A549 (cell line): Measurements from ENCODE around the gene SOD1. TPM values are rescaled to one million over a fixed set of nuclear protein-coding genes. Genes with fewer than 3 reads are reported as not detected.

Source experiments
- ATAC-seq, 2 experiments: fragments of 200-7000 bp in 1 of 2; fragments of >200 bp in 1 of 2; cut with Nextera tagmentation in 1 of 2; cut with Tn5 transposase in 1 of 2; 3 replicates each; pipeline versions ENCODE4 v1.8.0 to v1.9.1; 2018 to 2020; ENCODE audit warnings: mild to moderate bottlenecking in 1 of 2, moderate library complexity in 1 of 2
- CTCF ChIA-PET: fragments of 300-600 bp; sonication (Branson Sonifier 250); formaldehyde crosslinking; extraction: SDS; loops from one replicate; lab custom pipeline; 2021; ENCODE audit warnings: antibody characterized with exemption, inconsistent platforms; lab: Yijun Ruan, JAX
- POLR2A ChIA-PET: fragments of 350-600 bp; formaldehyde crosslinking; extraction: SDS; loops from one replicate; lab custom pipeline; 2021; ENCODE audit warnings: antibody characterized with exemption, inconsistent platforms; lab: Yijun Ruan, JAX
- DNase-seq, 2 experiments: peaks; one replicate each; pipeline versions ENCODE4 v3.0.0 to v3.0.0-alpha.2; 2011 to 2016; ENCODE audit warnings: low read depth in 1 of 2, low spot score in 1 of 2
- FAIRE-seq: peaks from 2 replicates; lab custom pipeline; 2011; peaks lifted over from hg19 to GRCh38; lab: Jason Lieb, UNC
- H3K27ac ChIP-seq, 2 experiments: fragments of >200 bp; sonication (Bioruptor Twin); formaldehyde crosslinking; 3 replicates each; pipeline ENCODE4 v1.5.1; 2016 to 2017
- H3K4me1 ChIP-seq: fragments of >200 bp; sonication (Bioruptor Twin); formaldehyde crosslinking; 3 replicates; pipeline ENCODE4 v1.6.1; 2016
- H3K4me2 ChIP-seq: fragments of >200 bp; sonication (Bioruptor Twin); formaldehyde crosslinking; 3 replicates; pipeline ENCODE4 v1.6.1; 2016
- H3K4me3 ChIP-seq: fragments of >200 bp; sonication (Bioruptor Twin); formaldehyde crosslinking; 3 replicates; pipeline ENCODE4 v1.5.1; 2016
- H3K9me3 ChIP-seq: fragments of >200 bp; sonication (Bioruptor Twin); formaldehyde crosslinking; 3 replicates; pipeline ENCODE4 v1.6.1; 2016
- CHD2 ChIP-seq: fragments of 150-350 bp; IDR thresholded peaks from 2 replicates; pipeline ENCODE4 v1.6.1; 2014; ENCODE audit warnings: low read length; ENCODE audit not compliant: partially characterized antibody
- CHD4 ChIP-seq: fragments of 200-600 bp; sonication (generic); IDR thresholded peaks from 2 replicates; pipeline ENCODE4 v1.6.1; 2016; ENCODE audit warnings: antibody characterized with exemption, mild to moderate bottlenecking, borderline replicate concordance
- CTCF ChIP-seq: fragments of >200 bp; sonication (Bioruptor Twin); formaldehyde crosslinking; IDR thresholded peaks from 3 replicates; pipeline ENCODE4 v1.5.1; 2016
- EHF ChIP-seq: fragments of 250-450 bp; sonication (Bioruptor Pico); IDR thresholded peaks from 2 replicates; pipeline ENCODE4 v1.5.0; 2020; ENCODE audit warnings: mild to moderate bottlenecking
- ESRRA ChIP-seq: fragments of 150-350 bp; IDR thresholded peaks from 2 replicates; pipeline ENCODE4 v1.6.1; 2014; ENCODE audit warnings: mild to moderate bottlenecking, low read length, borderline replicate concordance
- HOXB5 ChIP-seq: fragments of 250-450 bp; sonication (Bioruptor Pico); IDR thresholded peaks from 2 replicates; pipeline ENCODE4 v1.5.0; 2020; ENCODE audit warnings: mild to moderate bottlenecking, moderate library complexity
- JUNB ChIP-seq: fragments of >200 bp; sonication (Bioruptor Twin); formaldehyde crosslinking; IDR thresholded peaks from 2 replicates; pipeline ENCODE4 v1.6.1; 2016
- KDM1A ChIP-seq: fragments of 200-600 bp; sonication (generic); IDR thresholded peaks from 2 replicates; pipeline ENCODE4 v1.6.1; 2016; ENCODE audit warnings: low read depth, mild to moderate bottlenecking
- MYC ChIP-seq: IDR thresholded peaks from 2 replicates; pipeline ENCODE4 v1.6.1; 2012; ENCODE audit warnings: mild to moderate bottlenecking, inconsistent platforms, low read length, improper control_type of control experiment, borderline replicate concordance
- NFE2L2 ChIP-seq: fragments of 150-350 bp; conservative IDR thresholded peaks from 2 replicates; pipeline ENCODE4 v1.6.1; 2014; ENCODE audit warnings: low read length
- NPAS2 ChIP-seq: fragments of 250-450 bp; sonication (Bioruptor Pico); IDR thresholded peaks from 2 replicates; pipeline ENCODE4 v1.8.0; 2022; ENCODE audit warnings: mild to moderate bottlenecking, moderate library complexity, borderline replicate concordance
- PHF8 ChIP-seq: fragments of 200-600 bp; sonication (generic); IDR thresholded peaks from 2 replicates; pipeline ENCODE4 v1.6.1; 2016; ENCODE audit warnings: low read depth, mild to moderate bottlenecking, antibody characterized with exemption, moderate library complexity, borderline replicate concordance
- POLR2A ChIP-seq: IDR thresholded peaks from 2 replicates; pipeline ENCODE4 v1.6.1; 2012; ENCODE audit warnings: mild to moderate bottlenecking, low read length
- RAD21 ChIP-seq, 2 experiments: fragments of >200 bp in 1 of 2; sonication (Bioruptor Twin) in 1 of 2; formaldehyde crosslinking in 1 of 2; IDR thresholded peaks in 1 of 2; conservative IDR thresholded peaks in 1 of 2; 2 replicates in 1 of 2; 3 replicates in 1 of 2; pipeline ENCODE4 v1.6.1; 2012 to 2018; ENCODE audit warnings: inconsistent platforms in 1 of 2
- RARB ChIP-seq: fragments of 250-450 bp; sonication (Bioruptor Pico); IDR thresholded peaks from 2 replicates; pipeline ENCODE4 v1.8.0; 2021; ENCODE audit warnings: mild to moderate bottlenecking, moderate library complexity
- RCOR1 ChIP-seq: fragments of 150-350 bp; IDR thresholded peaks from 2 replicates; pipeline ENCODE4 v1.6.1; 2014; ENCODE audit warnings: antibody characterized with exemption, low read length, low read depth
- REST ChIP-seq: fragments of 200-600 bp; sonication (generic); IDR thresholded peaks from 2 replicates; pipeline ENCODE4 v1.6.1; 2016; ENCODE audit warnings: antibody characterized with exemption, mild to moderate bottlenecking, moderate library complexity
- RNF2 ChIP-seq: fragments of 200-600 bp; sonication (generic); IDR thresholded peaks from 2 replicates; pipeline ENCODE4 v1.6.1; 2016; ENCODE audit warnings: low read depth, mild to moderate bottlenecking, antibody characterized with exemption, moderate library complexity, borderline replicate concordance
- SMC3 ChIP-seq: fragments of >200 bp; sonication (Bioruptor Twin); formaldehyde crosslinking; IDR thresholded peaks from 3 replicates; pipeline ENCODE4 v1.6.1; 2018; ENCODE audit warnings: inconsistent platforms
- SREBF2 ChIP-seq: fragments of 450-650 bp; IDR thresholded peaks from 2 replicates; pipeline ENCODE4 v1.6.1; 2014; ENCODE audit warnings: mild to moderate bottlenecking, moderate library complexity
- TFCP2L1 ChIP-seq: fragments of 250-450 bp; sonication (Bioruptor Pico); IDR thresholded peaks from 2 replicates; pipeline ENCODE4 v1.5.0; 2021; ENCODE audit warnings: mild to moderate bottlenecking
- TP53 ChIP-seq: fragments of 250-450 bp; sonication (Bioruptor Pico); IDR thresholded peaks from 2 replicates; pipeline ENCODE4 v1.5.0; 2021; ENCODE audit warnings: mild to moderate bottlenecking, moderate library complexity
- ZC3H11A ChIP-seq: fragments of 450-650 bp; IDR thresholded peaks from 2 replicates; pipeline ENCODE4 v1.6.1; 2014; ENCODE audit warnings: antibody characterized with exemption, mild to moderate bottlenecking
- ZFP36 ChIP-seq: fragments of 450-650 bp; IDR thresholded peaks from 2 replicates; pipeline ENCODE4 v1.6.1; 2014; ENCODE audit warnings: borderline replicate concordance; ENCODE audit not compliant: partially characterized antibody
- WGBS: methylation state at CpG from one replicate; pipeline ENCODE4 v1.1.6; 2017; ENCODE audit errors: missing lambda C conversion rate; 5-methylcytosine and 5-hydroxymethylcytosine counted together
- polyA plus RNA-seq, 4 experiments: library from polyadenylated mRNA; depleted of rRNA in 3 of 4; stranded (reverse); fragments of >200 nt; fragmentation: RNase III in 1 of 4; extraction: RNeasy Plus Mini Kit Qiagen cat#74134 plus additional on column Dnase treatment in 1 of 4; gene quantifications; 2 replicates in 3 of 4; 3 replicates in 1 of 4; pipeline ENCODE4 v1.2.3, GENCODE V29; 2011 to 2017
- TF ChIP-seq, protein P1 (sequence below): fragments of 250-450 bp; sonication (Bioruptor Pico); IDR thresholded peaks from 2 replicates; pipeline ENCODE4 v1.5.0; 2021; ENCODE audit warnings: mild to moderate bottlenecking, moderate library complexity, borderline replicate concordance
- TF ChIP-seq, protein P2 (sequence below): IDR thresholded peaks from 2 replicates; pipeline ENCODE4 v1.6.1; 2012
- TF ChIP-seq, protein P3 (sequence below): IDR thresholded peaks from 2 replicates; pipeline ENCODE4 v1.6.1; 2012

SOD1 gene
- polyA plus RNA-seq, 2 of the 4 experiments (the other 2 are of a cell fraction): 488 to 551 TPM

DNA sequence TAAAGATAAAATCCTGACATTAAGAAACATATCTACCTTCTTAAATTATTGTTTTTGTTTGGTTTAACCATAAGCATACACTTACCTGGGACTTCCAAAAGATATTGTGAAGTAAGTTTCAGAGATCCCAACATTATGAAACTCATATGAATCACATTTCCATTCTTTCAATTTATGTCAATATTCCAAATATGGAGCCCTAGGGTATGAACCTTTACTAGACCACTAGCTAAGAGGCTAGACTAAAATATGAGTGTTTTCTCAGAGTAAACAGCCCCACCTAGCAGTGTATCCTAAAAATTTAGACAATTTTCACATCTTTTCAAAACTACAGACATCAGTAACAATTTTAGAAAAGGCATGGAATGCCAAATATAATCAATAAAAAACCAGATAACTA, 48.0 kb downstream of the SOD1 start:
- DNase-seq (no peak), FAIRE-seq (no peak)
- no peaks in the 10 kb centered on the region for H3K9me3 ChIP-seq
- CTCF ChIA-PET: no interaction called here
- no peak for TF ChIP-seq SREBF2
- no peak for TF ChIP-seq PHF8
- no peak for TF ChIP-seq JUNB
- no peak for TF ChIP-seq REST
- TF ChIP-seq RARB: no peak
- TF ChIP-seq, protein P1, sequence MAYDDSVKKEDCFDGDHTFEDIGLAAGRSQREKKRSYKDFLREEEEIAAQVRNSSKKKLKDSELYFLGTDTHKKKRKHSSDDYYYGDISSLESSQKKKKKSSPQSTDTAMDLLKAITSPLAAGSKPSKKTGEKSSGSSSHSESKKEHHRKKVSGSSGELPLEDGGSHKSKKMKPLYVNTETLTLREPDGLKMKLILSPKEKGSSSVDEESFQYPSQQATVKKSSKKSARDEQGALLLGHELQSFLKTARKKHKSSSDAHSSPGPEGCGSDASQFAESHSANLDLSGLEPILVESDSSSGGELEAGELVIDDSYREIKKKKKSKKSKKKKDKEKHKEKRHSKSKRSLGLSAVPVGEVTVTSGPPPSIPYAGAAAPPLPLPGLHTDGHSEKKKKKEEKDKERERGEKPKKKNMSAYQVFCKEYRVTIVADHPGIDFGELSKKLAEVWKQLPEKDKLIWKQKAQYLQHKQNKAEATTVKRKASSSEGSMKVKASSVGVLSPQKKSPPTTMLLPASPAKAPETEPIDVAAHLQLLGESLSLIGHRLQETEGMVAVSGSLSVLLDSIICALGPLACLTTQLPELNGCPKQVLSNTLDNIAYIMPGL (CRISPR knock-in tag): no peak
- no peak for TF ChIP-seq TP53
- TF ChIP-seq HOXB5: no peak
- no peak for TF ChIP-seq ESRRA
- TF ChIP-seq NPAS2 (CRISPR knock-in tag): no peak
- TF ChIP-seq POLR2A: no peak
- TF ChIP-seq, protein P2, sequence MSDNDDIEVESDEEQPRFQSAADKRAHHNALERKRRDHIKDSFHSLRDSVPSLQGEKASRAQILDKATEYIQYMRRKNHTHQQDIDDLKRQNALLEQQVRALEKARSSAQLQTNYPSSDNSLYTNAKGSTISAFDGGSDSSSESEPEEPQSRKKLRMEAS: no peak
- TF ChIP-seq SMC3: no peak
- no peak for TF ChIP-seq NFE2L2
- no peak for TF ChIP-seq CHD4
- no peak for TF ChIP-seq KDM1A
- TF ChIP-seq MYC: no peak
- no peak for TF ChIP-seq ZFP36
- TF ChIP-seq CHD2: no peak
- TF ChIP-seq CTCF: no peak
- TF ChIP-seq, all 56 proteins: peak for 0
- no peak for ATAC-seq
- no peak overlapping the region for H3K27ac ChIP-seq
- no peak overlapping the region for H3K4me2 ChIP-seq
- POLR2A ChIA-PET: no interaction called here
- H3K4me1 ChIP-seq: peaks cover 26% of the 10 kb centered on the region; the same call in 2 of the 3 replicates
- H3K4me3 ChIP-seq: no peak overlapping the region

- FAIRE-seq (no peak), DNase-seq (no peak), ATAC-seq (no peak)
- H3K4me1 ChIP-seq: peaks cover 30% of the 10 kb centered on the region; the same call in 2 of the 3 replicates
- H3K4me3 ChIP-seq: no peak overlapping the region
- H3K27ac ChIP-seq: no peak overlapping the region
- 74% methylated on average over 1 of the region's 1 CpG for WGBS
- no peaks in the 10 kb centered on the region for H3K9me3 ChIP-seq
- POLR2A ChIA-PET: no interaction called here
- no peak overlapping the region for H3K4me2 ChIP-seq
- CTCF ChIA-PET: no interaction called here
- TF ChIP-seq, protein P3, sequence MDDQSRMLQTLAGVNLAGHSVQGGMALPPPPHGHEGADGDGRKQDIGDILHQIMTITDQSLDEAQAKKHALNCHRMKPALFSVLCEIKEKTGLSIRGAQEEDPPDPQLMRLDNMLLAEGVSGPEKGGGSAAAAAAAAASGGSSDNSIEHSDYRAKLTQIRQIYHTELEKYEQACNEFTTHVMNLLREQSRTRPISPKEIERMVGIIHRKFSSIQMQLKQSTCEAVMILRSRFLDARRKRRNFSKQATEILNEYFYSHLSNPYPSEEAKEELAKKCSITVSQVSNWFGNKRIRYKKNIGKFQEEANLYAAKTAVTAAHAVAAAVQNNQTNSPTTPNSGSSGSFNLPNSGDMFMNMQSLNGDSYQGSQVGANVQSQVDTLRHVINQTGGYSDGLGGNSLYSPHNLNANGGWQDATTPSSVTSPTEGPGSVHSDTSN: no peak
- TF ChIP-seq RAD21 (conservative IDR thresholded peaks at IDR 0.05 in 1 of 2, IDR thresholded peaks at IDR 0.05 in 1 of 2) (no peak), RCOR1 (no peak), ZFP36 (no peak), EHF (CRISPR knock-in tag) (no peak), TP53 (no peak), NPAS2 (CRISPR knock-in tag) (no peak), CHD4 (no peak), ZC3H11A (no peak), TFCP2L1 (no peak), REST (no peak), RNF2 (no peak)
Measured at GRCh38 chr21:31708541-31708940, 49.0 kb downstream of the SOD1 start.
